HepG2 (cell line): ENCODE data around the gene EFCAB8. TPM values are rescaled to one million over a fixed set of nuclear protein-coding genes. Genes with fewer than 3 reads are reported as not detected.

Experiments
- ARNT2 ChIP-seq: sonication (generic); formaldehyde crosslinking; IDR thresholded peaks from 2 replicates; pipeline ENCODE4 v1.8.0; 2022; ENCODE audit warnings: mild to moderate bottlenecking, low read depth, missing genetic modification reagents, moderate library complexity
- FOXO1 ChIP-seq: sonication (generic); formaldehyde crosslinking; IDR thresholded peaks from 2 replicates; pipeline ENCODE4 v1.4.0; 2020; ENCODE audit warnings: missing genetic modification reagents
- FUBP1 ChIP-seq: sonication (generic); formaldehyde crosslinking; IDR thresholded peaks from 2 replicates; pipeline ENCODE4 v1.5.1; 2020; ENCODE audit warnings: missing genetic modification reagents, mild to moderate bottlenecking, borderline replicate concordance
- GFI1 ChIP-seq: sonication (generic); formaldehyde crosslinking; IDR thresholded peaks from 2 replicates; pipeline ENCODE4 v1.5.0; 2020; ENCODE audit warnings: missing genetic modification reagents, mild to moderate bottlenecking, borderline replicate concordance
- HNRNPK ChIP-seq: fragments of 200-400 bp; formaldehyde crosslinking; IDR thresholded peaks from 2 replicates; pipeline ENCODE4 v1.6.1; 2018; ENCODE audit warnings: low read length, low read depth, moderate library complexity, mild to moderate bottlenecking; ENCODE audit not compliant: poor library complexity, severe bottlenecking
- MXD4 ChIP-seq: IDR thresholded peaks from 2 replicates; pipeline ENCODE4 v1.6.1; 2016; ENCODE audit warnings: mild to moderate bottlenecking, missing biosample characterization, missing genetic modification reagents
- NCOR1 ChIP-seq: fragments of 200-600 bp; sonication (generic); IDR thresholded peaks from 2 replicates; pipeline ENCODE4 v1.7.0; 2017; ENCODE audit warnings: antibody characterized with exemption, low read length, borderline replicate concordance
- SMARCC2 ChIP-seq: fragments of 450-650 bp; IDR thresholded peaks from 2 replicates; pipeline ENCODE4 v1.6.1; 2017; ENCODE audit warnings: antibody characterized with exemption, mild to moderate bottlenecking
- WIZ ChIP-seq: sonication (generic); formaldehyde crosslinking; IDR thresholded peaks from 2 replicates; pipeline ENCODE4 v1.5.1; 2020; ENCODE audit warnings: mild to moderate bottlenecking, missing genetic modification reagents
- ZNF337 ChIP-seq: sonication (generic); formaldehyde crosslinking; IDR thresholded peaks from 2 replicates; pipeline ENCODE4 v1.5.1; 2020; ENCODE audit warnings: missing genetic modification reagents, low read depth, mild to moderate bottlenecking, borderline replicate concordance
- ZNF512B ChIP-seq: sonication (generic); formaldehyde crosslinking; IDR thresholded peaks from 2 replicates; pipeline ENCODE4 v1.5.1; 2020; ENCODE audit warnings: missing genetic modification reagents, mild to moderate bottlenecking, borderline replicate concordance
- ZNF616 ChIP-seq: sonication (generic); formaldehyde crosslinking; IDR thresholded peaks from 2 replicates; pipeline ENCODE4 v1.5.0; 2020; ENCODE audit warnings: low read depth, mild to moderate bottlenecking, missing genetic modification reagents
- ZNF691 ChIP-seq: sonication (generic); formaldehyde crosslinking; IDR thresholded peaks from 2 replicates; pipeline ENCODE4 v1.4.0; 2020; ENCODE audit warnings: missing genetic modification reagents, low read depth, mild to moderate bottlenecking, borderline replicate concordance
- ZNF800 ChIP-seq: sonication (generic); formaldehyde crosslinking; IDR thresholded peaks from 2 replicates; pipeline ENCODE4 v1.4.0; 2020; ENCODE audit warnings: missing genetic modification reagents
- ZSCAN12 ChIP-seq: sonication (generic); formaldehyde crosslinking; IDR thresholded peaks from 2 replicates; pipeline ENCODE4 v1.9.0; 2021; ENCODE audit warnings: mild to moderate bottlenecking, missing genetic modification reagents
- ZSCAN29 ChIP-seq: sonication (generic); formaldehyde crosslinking; conservative IDR thresholded peaks from 2 replicates; pipeline ENCODE4 v1.4.0; 2020; ENCODE audit warnings: mild to moderate bottlenecking, missing genetic modification reagents
- polyA plus RNA-seq, 8 experiments: library from polyadenylated mRNA; depleted of rRNA in 3 of 8; stranded (reverse) in 7 of 8; unstranded in 1 of 8; fragments of >200 nt; fragmentation: Illumina TruSeq in 4 of 8; extraction: Trizol in 4 of 8; gene quantifications; 2 replicates each; pipeline versions ENCODE4 v1.2.1 to v1.2.3, GENCODE V29; 2011 to 2016; ENCODE audit warnings: low read depth in 4 of 8, missing spikeins in 1 of 8, mixed read lengths in 1 of 8; ENCODE audit not compliant: insufficient read depth in 1 of 8
- total RNA-seq, 5 experiments: library from RNA; depleted of rRNA; stranded (reverse); fragments of >200 nt; fragmentation: Illumina TruSeq; extraction: Trizol; gene quantifications; 2 replicates each; pipeline ENCODE4 v1.2.3, GENCODE V29; 2016; ENCODE audit warnings: low read depth in 1 of 5

EFCAB8 gene
- total and polyA plus RNA-seq, 2 of the 13 experiments (the other 11 are each of a cell fraction or from before 2014, with no cell fraction given): 0.15 to 0.22 TPM

- TF ChIP-seq ZNF800 (CRISPR knock-in tag) (peak; percentile 96), NCOR1 (peak; percentile 28; the same call in 1 of the 2 replicates), ZNF691 (peak; percentile 95), ZNF337 (CRISPR knock-in tag) (peak; percentile 71; the same call in 1 of the 2 replicates), FOXO1 (peak; percentile 98), ZNF512B (no peak), ZNF616 (CRISPR knock-in tag) (0 out of 2 replicates have a peak, but pooled peaks have one; percentile 21), SMARCC2 (no peak), WIZ (CRISPR knock-in tag) (peak; percentile 93), ARNT2 (CRISPR knock-in tag) (peak; percentile 63; the same call in 1 of the 2 replicates), MXD4 (no peak; the same call in 1 of the 2 replicates), GFI1 (CRISPR knock-in tag) (peak; percentile 65; the same call in 1 of the 2 replicates), ZSCAN12 (0 out of 2 replicates have a peak, but pooled peaks have one; percentile 26), ZSCAN29 (CRISPR knock-in tag) (0 out of 2 replicates have a peak, but pooled peaks have one; percentile 84), HNRNPK (no peak), FUBP1 (CRISPR knock-in tag) (peak; percentile 70; the same call in 1 of the 2 replicates)
These were observed 147.4 kb downstream of the EFCAB8 start (continued) for GRCh38 chr20:33005908-33006775.
